DMS53 (cell line): Measurements from ENCODE around the gene SIM1.
A peak's percentile ranks its signal among the peaks of the same experiment; 100 is the strongest.

Experiments
- DNase-seq: peaks from one replicate; lab custom pipeline; 2025; lab: John Stamatoyannopoulos, UW

SIM1 gene

GRCh38 chr6:100457311-100457990 is 7.3 kb downstream of the SIM1 start:
- no peak for DNase-seq

GRCh38 chr6:100456908-100457235 is 7.8 kb downstream of the SIM1 start:
- no peak for DNase-seq

GRCh38 chr6:100456141-100456907 is 8.4 kb downstream of the SIM1 start:
- DNase-seq = peak; percentile 60

GRCh38 chr6:100455230-100456124 is 9.2 kb downstream of the SIM1 start:
- DNase-seq = peak; percentile 90

- DNase-seq = no peak
Observed at GRCh38 chr6:100454551-100455229, 10.0 kb downstream of the SIM1 start.

GRCh38 chr6:100453701-100454521 is 10.8 kb downstream of the SIM1 start:
- DNase-seq = peak; percentile 90

GRCh38 chr6:100452998-100453397 is 11.7 kb downstream of the SIM1 start:
- DNase-seq = peak; percentile 6

GRCh38 chr6:100451577-100451976 is 13.1 kb downstream of the SIM1 start:
- DNase-seq = no peak

- no peak for DNase-seq
Observed at GRCh38 chr6:100449239-100449691, 15.5 kb downstream of the SIM1 start.

GRCh38 chr6:100447900-100448748 is 16.6 kb downstream of the SIM1 start:
- no peak for DNase-seq

- no peak for DNase-seq
Observed at GRCh38 chr6:100447081-100447899, 17.4 kb downstream of the SIM1 start.

GRCh38 chr6:100446115-100447080 is 18.3 kb downstream of the SIM1 start:
- DNase-seq = peak; percentile 44

- DNase-seq = no peak
Observed at GRCh38 chr6:100445512-100445911, 19.2 kb downstream of the SIM1 start.

- DNase-seq = no peak
Observed at GRCh38 chr6:100440935-100441334, 23.8 kb downstream of the SIM1 start.

- DNase-seq = no peak
Observed at GRCh38 chr6:100435299-100435698, 29.4 kb downstream of the SIM1 start.

GRCh38 chr6:100433726-100434435 is 30.8 kb downstream of the SIM1 start:
- DNase-seq = no peak

GRCh38 chr6:100432136-100432535 is 32.6 kb downstream of the SIM1 start:
- DNase-seq = no peak
